GM12891 (cell line): ENCODE data around the gene ANAPC15.

Experiments
- PAX5 ChIP-seq: IDR thresholded peaks from 2 replicates; pipeline ENCODE4 v1.6.1; 2011; ENCODE audit warnings: low read length, moderate library complexity, mild to moderate bottlenecking; ENCODE audit not compliant: insufficient read depth, severe bottlenecking
- POLR2A ChIP-seq: IDR thresholded peaks from 2 replicates; pipeline ENCODE4 v1.6.1; 2011; ENCODE audit warnings: low read depth, low read length, control low read depth
- POLR2AphosphoS5 ChIP-seq: IDR thresholded peaks from 2 replicates; pipeline ENCODE4 v1.6.1; 2011; ENCODE audit warnings: low read depth, low read length, control low read depth
- POU2F2 ChIP-seq: IDR thresholded peaks from 2 replicates; pipeline ENCODE4 v1.6.1; 2011; ENCODE audit warnings: low read depth, mild to moderate bottlenecking, control low read depth, low read length, moderate library complexity
- SPI1 ChIP-seq: IDR thresholded peaks from 2 replicates; pipeline ENCODE4 v1.6.1; 2011; ENCODE audit warnings: low read depth, low read length, control low read depth
- TAF1 ChIP-seq: IDR thresholded peaks from 2 replicates; pipeline ENCODE4 v1.6.1; 2011; ENCODE audit warnings: low read depth, low read length, control low read depth

DNA sequence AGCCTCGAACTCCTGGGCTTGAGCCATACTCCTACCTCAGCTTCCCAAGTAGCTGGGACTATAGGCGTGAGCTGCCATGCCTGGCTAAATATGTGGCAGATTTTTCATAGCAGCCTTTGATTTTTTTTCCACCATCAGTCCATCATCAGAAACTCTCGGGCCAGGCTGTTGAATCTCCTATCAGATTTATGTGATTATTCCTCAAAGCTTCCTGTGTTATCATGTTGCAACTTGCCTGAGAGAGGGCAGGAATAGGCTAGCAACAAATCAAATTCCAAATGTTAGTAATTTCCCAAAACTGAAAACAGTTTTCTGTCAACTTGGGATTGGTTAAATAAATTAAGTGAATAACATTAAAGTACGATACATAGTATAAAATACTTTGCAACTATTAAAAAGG is 28.4 kb downstream of the ANAPC15 start:
- TF ChIP-seq TAF1 (no peak), POLR2A (no peak), POU2F2 (no peak), POLR2AphosphoS5 (no peak), SPI1 (no peak), PAX5 (no peak)
